Gastroesophageal sphincter (tissue), 4 donors: ENCODE results near the gene TOM1L2. TPM values are rescaled to one million over a fixed set of nuclear protein-coding genes. Genes with fewer than 3 reads are reported as not detected.

Experiments
- ATAC-seq: fragments of 150-250 bp; one replicate; pipeline ENCODE4 v1.9.1; 2016; ENCODE audit warnings: mild to moderate bottlenecking, moderate library complexity
- H3K27ac ChIP-seq, 4 donors: fragments of 200-600 bp; sonication (generic) in 3 of 4; 1 replicate in 3 of 4; 2 replicates in 1 of 4; pipeline ENCODE4 v1.5.1; 2016 to 2019
- H3K27me3 ChIP-seq: fragments of 200-600 bp; sonication (generic); one replicate; pipeline ENCODE4 v1.5.1; 2019
- H3K36me3 ChIP-seq, 2 donors: fragments of 200-600 bp; sonication (generic); one replicate each; pipeline ENCODE4 v1.5.1; 2019; ENCODE audit warnings: control low read depth in 1 of 2
- H3K4me1 ChIP-seq, 3 donors: fragments of 200-600 bp; sonication (generic); 1 replicate in 2 of 3; 2 replicates in 1 of 3; pipeline ENCODE4 v1.5.1; 2016 to 2019; ENCODE audit warnings: control low read depth in 2 of 3
- H3K4me3 ChIP-seq, 2 donors: fragments of 200-600 bp; sonication (generic); one replicate each; pipeline ENCODE4 v1.5.1; 2019; ENCODE audit warnings: mild to moderate bottlenecking in 1 of 2, moderate library complexity in 1 of 2
- H3K9me3 ChIP-seq, 3 donors: fragments of 200-600 bp; sonication (generic); one replicate each; pipeline ENCODE4 v1.5.1; 2017 to 2019; ENCODE audit warnings: control low read depth in 2 of 3
- EP300 ChIP-seq: sonication (generic); formaldehyde crosslinking; IDR thresholded peaks from one replicate; pipeline ENCODE4 v1.6.1; 2017; ENCODE audit warnings: antibody characterized with exemption, mild to moderate bottlenecking
- POLR2A ChIP-seq, 2 donors: fragments of 450-650 bp; IDR thresholded peaks; one replicate each; pipeline ENCODE4 v1.6.1; 2017; ENCODE audit warnings: antibody characterized with exemption in 2 of 2, mild to moderate bottlenecking in 2 of 2, moderate library complexity in 1 of 2
- POLR2AphosphoS5 ChIP-seq: sonication (generic); formaldehyde crosslinking; IDR thresholded peaks from one replicate; pipeline ENCODE4 v1.6.1; 2017; ENCODE audit warnings: antibody characterized with exemption
- WGBS, 2 donors: methylation state at CpG; one replicate each; pipeline ENCODE4 v1.1.5; 2018; ENCODE audit warnings: low coverage in 1 of 2; 5-methylcytosine and 5-hydroxymethylcytosine counted together
- total RNA-seq, 4 donors: library from RNA; depleted of rRNA; stranded (reverse); fragments of >200 nt; gene quantifications; one replicate each; pipeline ENCODE4 v1.1.0, GENCODE V29; 2016
- TF ChIP-seq, protein P1 (sequence below), 4 experiments: fragments of 200-600 bp in 2 of 4; fragments of 450-650 bp in 2 of 4; sonication (generic) in 1 of 4; IDR thresholded peaks; one replicate each; pipeline ENCODE4 v1.5.1; 2017 to 2019; ENCODE audit warnings: antibody characterized with exemption in 4 of 4, mild to moderate bottlenecking in 2 of 4, moderate library complexity in 2 of 4

The TOM1L2 gene
- total RNA-seq, 4 donors from 2014 or later, result 49.6 to 88.9 (median 74.8) TPM

DNA sequence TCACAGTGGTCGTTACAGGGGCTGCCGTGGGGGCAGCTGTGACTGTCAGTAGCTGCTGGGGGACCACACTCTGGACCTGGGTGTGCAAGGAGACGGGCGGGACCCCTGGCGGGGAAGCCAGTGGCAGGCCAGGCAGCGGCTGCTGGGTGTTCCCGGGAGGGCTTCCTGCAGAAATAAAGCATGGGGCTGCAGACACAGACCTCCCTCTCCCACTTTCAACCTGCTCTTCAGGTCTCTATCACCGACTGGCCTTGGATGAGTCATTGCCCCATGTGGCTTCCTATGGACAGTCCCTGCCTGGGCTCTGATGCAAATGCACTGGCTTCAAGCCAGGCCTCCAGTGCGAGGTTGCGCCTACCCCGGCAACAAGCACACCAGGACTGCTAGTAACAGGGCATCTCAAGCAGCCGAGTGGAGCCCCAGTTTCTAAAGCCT is 152.6 kb downstream of the TOM1L2 start:
- Histone ChIP-seq H3K4me1 (peaks cover under 1 to 95% (median 22%) of the 10 kb centered on the region in 3 donors), H3K9me3 (no peaks in the 10 kb centered on the region), H3K27ac (peak overlapping the region in 3 of 4 donors; percentile 6 to 66 (median 54)), H3K27me3 (no peaks in the 10 kb centered on the region), H3K4me3 (peak overlapping the region in 1 of 2 donors; percentile 55), H3K36me3 (peaks cover 0 to 59% of the 10 kb centered on the region in 2 donors)
- no peak for TF ChIP-seq POLR2A (IDR thresholded peaks at IDR 0.05)
- no peak for TF ChIP-seq EP300
- TF ChIP-seq, protein P1, sequence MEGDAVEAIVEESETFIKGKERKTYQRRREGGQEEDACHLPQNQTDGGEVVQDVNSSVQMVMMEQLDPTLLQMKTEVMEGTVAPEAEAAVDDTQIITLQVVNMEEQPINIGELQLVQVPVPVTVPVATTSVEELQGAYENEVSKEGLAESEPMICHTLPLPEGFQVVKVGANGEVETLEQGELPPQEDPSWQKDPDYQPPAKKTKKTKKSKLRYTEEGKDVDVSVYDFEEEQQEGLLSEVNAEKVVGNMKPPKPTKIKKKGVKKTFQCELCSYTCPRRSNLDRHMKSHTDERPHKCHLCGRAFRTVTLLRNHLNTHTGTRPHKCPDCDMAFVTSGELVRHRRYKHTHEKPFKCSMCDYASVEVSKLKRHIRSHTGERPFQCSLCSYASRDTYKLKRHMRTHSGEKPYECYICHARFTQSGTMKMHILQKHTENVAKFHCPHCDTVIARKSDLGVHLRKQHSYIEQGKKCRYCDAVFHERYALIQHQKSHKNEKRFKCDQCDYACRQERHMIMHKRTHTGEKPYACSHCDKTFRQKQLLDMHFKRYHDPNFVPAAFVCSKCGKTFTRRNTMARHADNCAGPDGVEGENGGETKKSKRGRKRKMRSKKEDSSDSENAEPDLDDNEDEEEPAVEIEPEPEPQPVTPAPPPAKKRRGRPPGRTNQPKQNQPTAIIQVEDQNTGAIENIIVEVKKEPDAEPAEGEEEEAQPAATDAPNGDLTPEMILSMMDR (IDR thresholded peaks at IDR 0.05), result no peak
- TF ChIP-seq POLR2AphosphoS5, result no peak
- ATAC-seq, result no peak
- no CpG with 5 or more reads among the region's 12 CpGs for WGBS, 2 donors

DNA sequence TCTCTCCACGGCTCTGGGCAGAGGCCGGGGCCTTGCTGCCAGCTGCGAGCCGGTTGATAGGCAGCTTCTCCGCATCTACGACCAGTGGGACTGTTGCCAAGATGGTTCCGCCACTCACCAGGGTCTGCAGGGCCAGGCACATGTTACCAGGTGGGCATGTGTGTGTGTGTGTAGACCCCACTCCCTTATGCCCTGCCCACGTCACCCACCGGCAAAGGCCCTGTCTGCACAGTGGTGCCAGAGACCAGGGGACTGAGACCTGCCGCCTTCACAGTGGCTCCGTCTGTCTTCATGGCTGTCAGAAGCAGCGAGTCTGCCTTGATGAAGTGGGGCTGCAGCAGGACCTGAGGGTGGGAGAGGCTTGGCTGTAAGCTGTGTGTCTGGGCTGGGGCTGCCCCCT is 153.1 kb downstream of the TOM1L2 start:
- Histone ChIP-seq H3K9me3 (no peaks in the 10 kb centered on the region), H3K36me3 (peaks cover 0 to 64% of the 10 kb centered on the region in 2 donors), H3K27me3 (no peaks in the 10 kb centered on the region), H3K4me3 (no peak overlapping the region), H3K4me1 (peaks cover 0 to 95% (median 17%) of the 10 kb centered on the region in 3 donors), H3K27ac (peak overlapping the region in 3 of 4 donors; percentile 6 to 66 (median 41))
- no peak for ATAC-seq
- TF ChIP-seq, protein P1 (IDR thresholded peaks at IDR 0.05), result no peak
- TF ChIP-seq EP300 (no peak), POLR2AphosphoS5 (no peak), POLR2A (IDR thresholded peaks at IDR 0.05) (no peak)
- 50% methylated on average over 2 of the region's 12 CpGs; no CpG with 5 or more reads in 1 of the 2 donors for WGBS, 2 donors

DNA sequence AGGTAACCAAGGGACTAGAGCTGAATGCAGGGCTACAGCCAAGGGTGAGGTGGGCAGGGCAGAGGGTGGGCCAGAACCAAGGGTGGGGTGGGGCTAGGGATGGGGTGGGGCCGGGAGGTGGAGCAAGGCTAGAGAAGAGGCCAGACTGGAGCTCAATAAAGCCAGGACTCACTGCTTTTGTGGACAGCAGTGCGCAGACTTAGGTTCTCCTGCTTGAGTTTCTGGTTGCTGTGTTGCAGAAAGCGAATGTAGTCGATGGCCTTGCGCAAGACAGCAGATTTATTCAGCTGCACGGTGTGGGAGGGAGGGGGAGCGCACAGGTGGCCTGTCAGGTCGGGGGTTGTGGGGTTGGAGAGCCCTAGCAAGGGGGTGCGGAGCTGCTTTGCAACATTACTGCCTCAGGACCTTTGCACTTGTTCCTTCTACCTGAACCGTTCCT is 154.1 kb downstream of the TOM1L2 start:
- Histone ChIP-seq H3K27me3 (no peaks in the 10 kb centered on the region), H3K36me3 (peaks cover 0 to 74% of the 10 kb centered on the region in 2 donors), H3K4me1 (peaks cover 0 to 98% (median 12%) of the 10 kb centered on the region in 3 donors), H3K4me3 (no peak overlapping the region), H3K27ac (peak overlapping the region in 2 of 4 donors; percentile 19 to 66), H3K9me3 (no peaks in the 10 kb centered on the region)
- TF ChIP-seq, protein P1 (IDR thresholded peaks at IDR 0.05), result no peak
- no peak for TF ChIP-seq POLR2A (IDR thresholded peaks at IDR 0.05)
- TF ChIP-seq EP300, result no peak
- no peak for TF ChIP-seq POLR2AphosphoS5
- ATAC-seq, result no peak
- 66 to 82% methylated on average over 4 to 9 of the region's 10 CpGs for WGBS, 2 donors

DNA sequence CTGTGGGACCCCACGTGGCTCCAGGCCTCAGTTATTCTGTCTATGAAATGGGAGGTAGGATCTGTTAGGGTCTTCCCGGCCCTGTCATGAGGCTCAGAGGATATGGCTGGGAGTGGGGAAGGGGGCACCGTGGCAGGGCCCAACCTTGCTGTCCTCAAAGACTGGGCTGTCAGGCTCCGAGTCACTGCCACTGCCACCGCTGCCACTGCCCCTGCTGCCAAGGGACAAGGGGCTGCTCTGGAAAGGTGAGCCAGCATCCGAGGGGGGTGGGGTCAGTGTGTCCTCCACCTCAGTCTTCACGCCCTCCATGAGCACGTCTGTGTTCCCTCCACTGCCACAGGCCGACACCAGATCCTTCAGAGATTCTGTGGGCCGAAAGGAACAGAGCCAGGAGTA is 154.7 kb downstream of the TOM1L2 start:
- peaks cover 0 to 98% (median 6%) of the 10 kb centered on the region in 3 donors for H3K4me1 ChIP-seq
- no peaks in the 10 kb centered on the region for H3K27me3 ChIP-seq
- H3K36me3 ChIP-seq, result peaks cover 0 to 79% of the 10 kb centered on the region in 2 donors
- no peaks in the 10 kb centered on the region for H3K9me3 ChIP-seq
- no peak for TF ChIP-seq POLR2A (IDR thresholded peaks at IDR 0.05)
- TF ChIP-seq POLR2AphosphoS5, result no peak
- TF ChIP-seq, protein P1 (IDR thresholded peaks at IDR 0.05), result no peak
- no peak for TF ChIP-seq EP300
- H3K4me3 ChIP-seq, result no peak overlapping the region
- WGBS, 2 donors, result 81% methylated on average over 3 of the region's 10 CpGs; no CpG with 5 or more reads in 1 of the 2 donors
- no peak for ATAC-seq
- peak overlapping the region in 2 of 4 donors; percentile 19 to 66 for H3K27ac ChIP-seq

DNA sequence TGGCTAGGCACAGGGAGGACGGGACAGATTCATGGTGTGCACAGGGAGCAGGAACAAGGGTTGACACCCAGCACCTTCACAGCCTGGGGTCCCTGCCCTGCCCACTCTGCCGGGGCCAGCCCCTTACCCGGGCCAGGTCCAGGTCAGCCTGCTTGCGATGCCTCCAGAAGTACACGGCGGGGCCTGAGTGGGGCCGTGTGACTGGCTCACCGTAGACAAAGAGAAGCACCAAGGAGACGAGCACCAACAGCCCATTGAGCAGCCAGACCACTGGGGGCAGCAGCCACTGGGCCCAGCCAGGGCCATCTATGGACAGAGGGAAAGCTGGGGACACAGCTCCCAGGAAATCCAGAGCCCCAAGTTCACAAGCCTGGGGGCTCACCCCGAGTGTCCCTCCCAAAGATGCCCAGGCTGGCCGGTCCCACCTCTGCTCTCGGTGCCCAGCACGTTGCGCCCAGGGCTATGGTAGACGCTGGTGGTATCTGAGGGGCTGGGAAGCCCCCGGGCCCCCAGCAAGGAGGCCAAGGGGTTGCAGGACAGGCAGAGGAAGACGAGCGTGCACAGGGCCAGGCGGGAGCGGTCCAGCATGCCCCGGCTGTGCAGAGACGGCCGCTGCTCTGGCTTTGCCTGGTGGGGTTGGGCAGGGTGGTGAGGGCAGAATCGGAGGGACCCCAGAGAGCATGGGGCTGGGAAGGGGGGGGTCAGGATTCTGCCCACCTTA is 155.2 kb downstream of the TOM1L2 start:
- Histone ChIP-seq H3K36me3 (peaks cover 0 to 82% of the 10 kb centered on the region in 2 donors), H3K27ac (peak overlapping the region in 2 of 4 donors; percentile 19 to 66), H3K4me1 (peaks cover 0 to 98% (median 3%) of the 10 kb centered on the region in 3 donors), H3K4me3 (no peak overlapping the region), H3K9me3 (no peaks in the 10 kb centered on the region), H3K27me3 (no peaks in the 10 kb centered on the region)
- ATAC-seq, result no peak
- TF ChIP-seq, protein P1 (IDR thresholded peaks at IDR 0.05), result no peak
- no peak for TF ChIP-seq EP300
- WGBS, 2 donors, result 75 to 83% methylated on average over 1 of the region's 24 CpGs
